SK-N-SH treated with all-trans-retinoic acid at 6 μM for 48 hours (cell line): ENCODE data around the gene ESYT3.

Experiments used
- ATAC-seq: fragments of 200-7000 bp; cut with Tn5 transposase; 3 replicates; pipeline ENCODE4 v1.9.1; 2020; ENCODE audit warnings: mild to moderate bottlenecking, moderate library complexity
- ARNTL ChIP-seq: fragments of 450-650 bp; formaldehyde crosslinking; IDR thresholded peaks from 2 replicates; pipeline ENCODE4 v1.5.0; 2020; ENCODE audit warnings: low read depth, mild to moderate bottlenecking, moderate library complexity, borderline replicate concordance
- BACH2 ChIP-seq: fragments of 250-450 bp; sonication (Bioruptor Pico); IDR thresholded peaks from 2 replicates; pipeline ENCODE4 v1.9.0; 2021; ENCODE audit warnings: mild to moderate bottlenecking, borderline replicate concordance
- CREB5 ChIP-seq: fragments of 250-450 bp; sonication (Bioruptor Pico); IDR thresholded peaks from 2 replicates; pipeline ENCODE4 v1.5.1; 2020; ENCODE audit warnings: low read depth, mild to moderate bottlenecking, moderate library complexity
- CSDC2 ChIP-seq: fragments of 250-450 bp; sonication (Bioruptor Pico); IDR thresholded peaks from 2 replicates; pipeline ENCODE4 v1.5.0; 2020; ENCODE audit warnings: mild to moderate bottlenecking, moderate library complexity
- CSRNP3 ChIP-seq: fragments of 250-450 bp; sonication (Bioruptor Pico); IDR thresholded peaks from 2 replicates; pipeline ENCODE4 v1.5.1; 2021; ENCODE audit warnings: mild to moderate bottlenecking, moderate library complexity
- ESRRG ChIP-seq: fragments of 250-450 bp; sonication (Bioruptor Pico); IDR thresholded peaks from 2 replicates; pipeline ENCODE4 v1.6.1; 2021; ENCODE audit warnings: mild to moderate bottlenecking
- GLIS3 ChIP-seq: fragments of 250-450 bp; sonication (Bioruptor Pico); IDR thresholded peaks from 2 replicates; pipeline ENCODE4 v1.5.0; 2020; ENCODE audit warnings: mild to moderate bottlenecking, moderate library complexity
- ISL1 ChIP-seq: fragments of 250-450 bp; sonication (Bioruptor Pico); IDR thresholded peaks from 2 replicates; pipeline ENCODE4 v2.1.2; 2022; ENCODE audit warnings: mild to moderate bottlenecking, moderate library complexity
- OSR1 ChIP-seq: fragments of 250-450 bp; sonication (Bioruptor Pico); IDR thresholded peaks from 2 replicates; pipeline ENCODE4 v1.8.0; 2022; ENCODE audit warnings: moderate library complexity, mild to moderate bottlenecking, inconsistent platforms
- PATZ1 ChIP-seq: fragments of 250-450 bp; sonication (Bioruptor Pico); IDR thresholded peaks from 2 replicates; pipeline ENCODE4 v1.8.0; 2020; ENCODE audit warnings: mild to moderate bottlenecking, moderate library complexity, borderline replicate concordance
- POU6F1 ChIP-seq: fragments of 250-450 bp; sonication (Bioruptor Pico); IDR thresholded peaks from 2 replicates; pipeline ENCODE4 v1.8.0; 2021; ENCODE audit warnings: low read depth, mild to moderate bottlenecking, moderate library complexity, borderline replicate concordance
- PPARA ChIP-seq: fragments of 250-450 bp; sonication (Bioruptor Pico); IDR thresholded peaks from 2 replicates; pipeline ENCODE4 v1.5.0; 2020; ENCODE audit warnings: mild to moderate bottlenecking, borderline replicate concordance
- RARB ChIP-seq: fragments of 250-450 bp; sonication (Bioruptor Pico); IDR thresholded peaks from 2 replicates; pipeline ENCODE4 v1.8.0; 2021; ENCODE audit warnings: mild to moderate bottlenecking, moderate library complexity
- SNAI2 ChIP-seq: fragments of 250-450 bp; sonication (Bioruptor Pico); IDR thresholded peaks from 2 replicates; pipeline ENCODE4 v1.5.0; 2020; ENCODE audit warnings: mild to moderate bottlenecking, moderate library complexity
- TCF4 ChIP-seq: fragments of 250-450 bp; sonication (Bioruptor Pico); IDR thresholded peaks from 2 replicates; pipeline ENCODE4 v1.8.0; 2021; ENCODE audit warnings: mild to moderate bottlenecking, moderate library complexity, borderline replicate concordance
- TOX ChIP-seq: fragments of 250-450 bp; sonication (Bioruptor Pico); IDR thresholded peaks from 2 replicates; pipeline ENCODE4 v1.8.0; 2021; ENCODE audit warnings: mild to moderate bottlenecking, moderate library complexity, borderline replicate concordance
- TSHZ2 ChIP-seq: fragments of 250-450 bp; sonication (Bioruptor Pico); IDR thresholded peaks from 2 replicates; pipeline ENCODE4 v1.5.0; 2020; ENCODE audit warnings: mild to moderate bottlenecking, moderate library complexity
- ZC3H10 ChIP-seq: fragments of 250-450 bp; sonication (Bioruptor Pico); IDR thresholded peaks from 2 replicates; pipeline ENCODE4 v1.5.1; 2021; ENCODE audit warnings: mild to moderate bottlenecking, moderate library complexity
- ZFP3 ChIP-seq: fragments of 250-450 bp; sonication (Bioruptor Pico); IDR thresholded peaks from 2 replicates; pipeline ENCODE4 v1.5.0; 2020; ENCODE audit warnings: mild to moderate bottlenecking, moderate library complexity
- ZFP30 ChIP-seq: fragments of 450-650 bp; formaldehyde crosslinking; IDR thresholded peaks from 2 replicates; pipeline ENCODE4 v1.5.0; 2022; ENCODE audit warnings: mild to moderate bottlenecking, moderate library complexity
- ZNF565 ChIP-seq: fragments of 450-650 bp; formaldehyde crosslinking; conservative IDR thresholded peaks from 2 replicates; pipeline ENCODE4 v1.5.0; 2020; ENCODE audit warnings: low read depth, mild to moderate bottlenecking, moderate library complexity
- ZNF70 ChIP-seq: fragments of 450-650 bp; formaldehyde crosslinking; IDR thresholded peaks from 2 replicates; pipeline ENCODE4 v1.5.0; 2020; ENCODE audit warnings: mild to moderate bottlenecking, moderate library complexity
- ZNF8 ChIP-seq: fragments of 450-650 bp; formaldehyde crosslinking; IDR thresholded peaks from 2 replicates; pipeline ENCODE4 v1.5.0; 2020; ENCODE audit warnings: mild to moderate bottlenecking, moderate library complexity

ESYT3 gene

GRCh38 chr3:138394686-138395085 lies 39.7 kb upstream of the ESYT3 start:
- TF ChIP-seq ZNF565, result no peak
- ATAC-seq, result no peak

GRCh38 chr3:138395865-138396751 lies 38.3 kb upstream of the ESYT3 start:
- TF ChIP-seq ARNTL (CRISPR knock-in tag) (no peak), RARB (CRISPR knock-in tag) (no peak), PPARA (CRISPR knock-in tag) (no peak), ZNF565 (no peak), TSHZ2 (no peak), ISL1 (CRISPR knock-in tag) (no peak), ZNF70 (CRISPR knock-in tag) (no peak), TOX (CRISPR knock-in tag) (no peak), SNAI2 (CRISPR knock-in tag) (no peak), OSR1 (CRISPR knock-in tag) (no peak), CREB5 (CRISPR knock-in tag) (no peak), BACH2 (CRISPR knock-in tag) (no peak), ZFP30 (CRISPR knock-in tag) (no peak), GLIS3 (CRISPR knock-in tag) (no peak), ZC3H10 (CRISPR knock-in tag) (no peak), ZFP3 (CRISPR knock-in tag) (no peak), CSRNP3 (CRISPR knock-in tag) (no peak), TCF4 (no peak), PATZ1 (CRISPR knock-in tag) (no peak)
- no peak for ATAC-seq

GRCh38 chr3:138396752-138397410 lies 37.5 kb upstream of the ESYT3 start:
- no peak for TF ChIP-seq ZNF70 (CRISPR knock-in tag)
- ATAC-seq, result no peak

GRCh38 chr3:138397983-138398382 lies 36.4 kb upstream of the ESYT3 start:
- ATAC-seq, result no peak
- TF ChIP-seq CSRNP3 (CRISPR knock-in tag) (no peak), CREB5 (CRISPR knock-in tag) (no peak), SNAI2 (CRISPR knock-in tag) (no peak), POU6F1 (no peak), ESRRG (no peak), PPARA (CRISPR knock-in tag) (no peak), GLIS3 (CRISPR knock-in tag) (no peak), CSDC2 (CRISPR knock-in tag) (no peak), ISL1 (CRISPR knock-in tag) (no peak), ZNF8 (no peak), ZNF70 (CRISPR knock-in tag) (no peak)
